ENCODE measurements around the gene ANO10. TPM values are rescaled to one million over a fixed set of nuclear protein-coding genes. Genes with fewer than 3 reads are reported as not detected.
A peak's percentile ranks its signal among the peaks of the same experiment; 100 is the strongest.

ANO10 gene
- total RNA-seq, 2 donors from 2014 or later, result 9.6 to 11.3 TPM

DNA sequence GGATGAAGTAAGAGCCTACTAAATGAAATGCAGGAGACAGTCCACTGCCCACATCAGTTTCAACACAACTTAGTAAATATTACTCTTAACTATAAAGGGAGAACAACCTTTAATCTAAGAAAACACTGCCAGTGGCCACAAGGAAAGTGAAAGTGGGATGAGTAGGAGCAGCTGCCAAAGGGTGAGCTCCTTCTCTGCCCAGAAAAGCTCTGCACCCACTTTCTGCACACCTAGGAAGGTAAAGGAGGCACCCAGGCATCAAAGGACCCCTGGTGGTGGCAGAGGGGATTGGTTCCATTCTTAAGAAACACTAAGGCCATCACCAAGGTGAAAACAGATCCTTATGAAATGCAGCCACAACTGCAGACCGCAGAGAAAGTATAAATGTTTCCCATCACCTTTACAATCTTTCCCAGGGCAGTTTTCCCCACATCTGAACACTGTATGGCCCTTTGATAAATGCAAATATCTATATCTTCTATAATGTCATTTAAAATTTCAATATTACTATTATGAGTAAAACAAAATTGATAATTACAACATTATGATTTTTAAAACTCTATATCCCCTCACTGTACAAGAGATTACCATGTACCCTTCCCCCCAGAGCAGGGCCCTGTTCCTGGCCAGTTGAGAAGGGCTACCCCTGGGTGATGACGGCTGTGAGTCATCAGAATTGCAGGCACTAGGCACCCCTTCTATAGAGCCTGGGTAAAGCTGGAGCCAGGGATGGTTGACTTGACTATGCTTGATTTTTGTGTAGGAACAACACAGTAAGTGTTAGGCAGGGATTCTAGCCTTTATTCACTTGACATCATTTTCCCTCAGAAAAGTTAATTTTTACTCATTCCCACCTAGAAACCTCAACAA is 243.5 kb downstream of the ANO10 start:
- Histone ChIP-seq H3K9me3 (no peaks in the 10 kb centered on the region), H3K27ac (no peak overlapping the region), H3K4me1 (peaks cover 0 to 23% of the 10 kb centered on the region in 2 donors), H3K36me3 (no peaks in the 10 kb centered on the region), H3K27me3 (no peaks in the 10 kb centered on the region), H3K4me3 (no peak overlapping the region)
- no peak for DNase-seq (ENCODE audit: low spot score)
- TF ChIP-seq, protein P1, sequence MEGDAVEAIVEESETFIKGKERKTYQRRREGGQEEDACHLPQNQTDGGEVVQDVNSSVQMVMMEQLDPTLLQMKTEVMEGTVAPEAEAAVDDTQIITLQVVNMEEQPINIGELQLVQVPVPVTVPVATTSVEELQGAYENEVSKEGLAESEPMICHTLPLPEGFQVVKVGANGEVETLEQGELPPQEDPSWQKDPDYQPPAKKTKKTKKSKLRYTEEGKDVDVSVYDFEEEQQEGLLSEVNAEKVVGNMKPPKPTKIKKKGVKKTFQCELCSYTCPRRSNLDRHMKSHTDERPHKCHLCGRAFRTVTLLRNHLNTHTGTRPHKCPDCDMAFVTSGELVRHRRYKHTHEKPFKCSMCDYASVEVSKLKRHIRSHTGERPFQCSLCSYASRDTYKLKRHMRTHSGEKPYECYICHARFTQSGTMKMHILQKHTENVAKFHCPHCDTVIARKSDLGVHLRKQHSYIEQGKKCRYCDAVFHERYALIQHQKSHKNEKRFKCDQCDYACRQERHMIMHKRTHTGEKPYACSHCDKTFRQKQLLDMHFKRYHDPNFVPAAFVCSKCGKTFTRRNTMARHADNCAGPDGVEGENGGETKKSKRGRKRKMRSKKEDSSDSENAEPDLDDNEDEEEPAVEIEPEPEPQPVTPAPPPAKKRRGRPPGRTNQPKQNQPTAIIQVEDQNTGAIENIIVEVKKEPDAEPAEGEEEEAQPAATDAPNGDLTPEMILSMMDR (IDR thresholded peaks at IDR 0.05), result peak in 1 of 2 donors; percentile 67

DNA sequence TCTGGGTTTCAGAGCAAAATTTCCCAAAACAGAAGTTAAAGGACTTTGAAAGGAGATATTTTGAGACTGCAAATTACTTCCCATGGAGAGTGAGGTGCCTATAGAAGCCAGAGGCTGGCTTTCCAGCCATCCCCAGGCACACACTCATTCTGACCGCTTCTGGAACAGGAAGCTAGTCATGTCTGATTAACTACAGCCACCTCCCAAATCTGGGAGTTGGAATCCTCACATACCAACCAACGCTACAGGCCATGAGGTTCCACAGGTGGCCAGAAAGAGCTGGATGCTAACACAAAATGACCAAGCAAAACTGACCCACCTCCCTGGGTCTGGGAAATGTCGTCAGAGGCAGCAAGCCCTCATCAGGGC is 248.3 kb downstream of the ANO10 start:
- no peaks in the 10 kb centered on the region for H3K9me3 ChIP-seq
- H3K36me3 ChIP-seq, result no peaks in the 10 kb centered on the region
- H3K4me1 ChIP-seq, result peaks cover 0 to 9% of the 10 kb centered on the region in 2 donors
- TF ChIP-seq, protein P1 (IDR thresholded peaks at IDR 0.05), result no peak
- no peak overlapping the region for H3K4me3 ChIP-seq
- H3K27me3 ChIP-seq, result no peaks in the 10 kb centered on the region
- no peak overlapping the region for H3K27ac ChIP-seq
- no peak for DNase-seq (ENCODE audit: low spot score)

DNA sequence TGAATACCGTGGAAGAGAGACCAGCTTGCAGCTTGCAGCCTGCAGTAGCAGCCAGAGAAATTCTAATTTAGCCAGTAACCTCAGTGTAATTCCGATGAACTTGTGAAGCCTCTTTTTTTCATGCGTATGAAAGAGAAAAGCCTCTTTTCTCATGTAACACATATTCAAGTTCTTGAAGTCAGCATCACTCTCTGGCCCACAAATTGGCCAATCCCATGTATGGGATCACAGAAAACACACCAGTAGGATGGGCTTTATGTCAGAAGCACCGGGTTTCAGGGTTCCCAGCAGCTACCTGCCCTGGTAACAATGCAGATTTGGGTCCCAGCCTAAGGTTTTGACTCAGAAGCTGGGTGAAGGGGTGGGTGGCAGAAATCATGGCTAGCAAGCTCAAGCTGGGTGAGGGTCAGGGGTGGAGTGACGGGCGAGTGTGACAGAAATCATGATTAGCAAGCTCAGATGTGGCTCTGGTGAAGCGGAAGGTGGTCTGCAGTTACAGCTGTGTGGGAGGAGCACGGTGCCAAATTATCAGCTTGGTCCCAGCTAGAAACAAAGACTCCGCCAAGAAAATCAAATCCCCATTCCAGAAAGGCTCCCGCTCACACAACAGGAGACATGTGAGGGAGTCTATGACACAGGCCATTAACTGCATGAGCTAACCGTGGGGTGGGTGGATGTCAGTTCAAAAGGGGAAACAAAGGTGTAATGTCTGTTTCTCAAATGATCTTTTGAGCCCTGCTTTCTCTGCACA is 248.8 kb downstream of the ANO10 start:
- H3K27me3 ChIP-seq, result no peaks in the 10 kb centered on the region
- H3K4me3 ChIP-seq, result no peak overlapping the region
- H3K9me3 ChIP-seq, result no peaks in the 10 kb centered on the region
- DNase-seq (ENCODE audit: low spot score), result no peak
- no peaks in the 10 kb centered on the region for H3K36me3 ChIP-seq
- TF ChIP-seq, protein P1 (IDR thresholded peaks at IDR 0.05), result no peak
- no peak overlapping the region for H3K27ac ChIP-seq
- peaks cover 0 to 4% of the 10 kb centered on the region in 2 donors for H3K4me1 ChIP-seq

DNA sequence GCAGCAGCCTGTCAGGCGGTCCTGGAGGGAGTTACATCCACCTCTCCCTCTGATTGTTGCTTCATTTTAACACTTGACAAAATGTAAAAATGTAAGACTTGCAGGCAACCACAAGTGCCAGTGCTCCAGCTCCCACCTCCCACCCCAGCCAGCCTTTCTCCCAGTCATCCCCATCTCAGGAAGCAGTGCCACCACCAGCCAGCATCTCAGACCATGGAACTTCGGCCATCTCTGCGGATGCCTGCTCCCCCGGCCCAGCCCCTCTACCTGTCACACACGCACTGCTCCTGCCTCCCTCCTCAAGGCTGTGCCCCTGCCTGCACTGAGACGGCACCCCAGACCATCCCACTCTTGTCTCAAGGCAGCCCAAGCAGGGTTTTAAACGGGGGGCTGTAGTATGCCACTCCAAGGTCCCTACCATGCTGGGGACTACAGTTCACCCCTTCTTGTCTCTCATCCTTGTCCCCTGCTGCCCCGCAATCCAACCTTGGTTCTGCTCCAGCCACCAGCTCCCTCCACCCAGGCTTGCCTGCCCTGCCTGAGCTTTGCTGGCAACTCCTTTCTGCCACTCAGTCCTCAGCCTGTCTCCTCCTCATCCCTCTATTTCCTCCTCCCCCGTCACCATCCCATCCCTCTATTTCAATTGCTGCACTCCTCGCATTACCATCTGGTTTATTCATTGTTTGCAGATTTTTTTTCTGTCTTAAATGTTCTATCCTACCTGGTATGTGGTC is 249.6 kb downstream of the ANO10 start:
- Histone ChIP-seq H3K9me3 (no peaks in the 10 kb centered on the region), H3K36me3 (no peaks in the 10 kb centered on the region), H3K4me1 (peaks cover 0 to 1% of the 10 kb centered on the region in 2 donors), H3K4me3 (no peak overlapping the region), H3K27ac (no peak overlapping the region), H3K27me3 (no peaks in the 10 kb centered on the region)
- TF ChIP-seq, protein P1 (IDR thresholded peaks at IDR 0.05), result no peak
- no peak for DNase-seq (ENCODE audit: low spot score)

DNA sequence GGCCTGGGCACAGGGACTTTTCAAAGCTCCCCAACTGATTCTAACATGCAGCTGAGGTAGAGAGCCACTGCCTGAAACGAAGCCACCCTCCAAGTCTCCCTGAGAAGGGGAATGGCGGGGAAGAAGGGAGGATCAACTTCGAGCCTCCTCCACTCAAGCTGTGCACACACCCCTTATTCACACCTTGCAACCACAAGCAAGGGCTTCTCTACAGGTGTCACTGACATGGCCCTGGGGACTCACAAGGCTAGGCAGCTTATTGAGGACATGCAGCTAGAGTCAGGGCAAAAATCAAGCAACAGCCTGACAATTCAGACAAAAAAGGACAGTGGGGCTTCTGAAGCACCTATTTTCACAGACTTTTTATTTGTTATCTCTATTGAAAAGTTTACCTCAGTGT is 250.3 kb downstream of the ANO10 start:
- no peaks in the 10 kb centered on the region for H3K27me3 ChIP-seq
- H3K4me1 ChIP-seq, result peaks cover 0 to 8% of the 10 kb centered on the region in 2 donors
- no peak overlapping the region for H3K4me3 ChIP-seq
- TF ChIP-seq, protein P1 (IDR thresholded peaks at IDR 0.05), result no peak
- no peak overlapping the region for H3K27ac ChIP-seq
- H3K36me3 ChIP-seq, result no peaks in the 10 kb centered on the region
- no peaks in the 10 kb centered on the region for H3K9me3 ChIP-seq
- DNase-seq (ENCODE audit: low spot score), result no peak
